NB4 (cell line): Measurements from ENCODE around the gene CDH23.

Source experiments
- CTCF ChIP-seq: IDR thresholded peaks from one replicate; pipeline ENCODE4 v1.5.1; 2012; ENCODE audit warnings: low read depth, low read length
- POLR2A ChIP-seq: IDR thresholded peaks from 2 replicates; pipeline ENCODE4 v1.6.1; 2011; ENCODE audit warnings: mild to moderate bottlenecking; ENCODE audit not compliant: insufficient read length; ENCODE audit errors: extremely low read depth
- TF ChIP-seq, protein P1 (sequence below): IDR thresholded peaks from 2 replicates; pipeline ENCODE4 v1.6.1; 2011; ENCODE audit warnings: low read depth, low read length

DNA sequence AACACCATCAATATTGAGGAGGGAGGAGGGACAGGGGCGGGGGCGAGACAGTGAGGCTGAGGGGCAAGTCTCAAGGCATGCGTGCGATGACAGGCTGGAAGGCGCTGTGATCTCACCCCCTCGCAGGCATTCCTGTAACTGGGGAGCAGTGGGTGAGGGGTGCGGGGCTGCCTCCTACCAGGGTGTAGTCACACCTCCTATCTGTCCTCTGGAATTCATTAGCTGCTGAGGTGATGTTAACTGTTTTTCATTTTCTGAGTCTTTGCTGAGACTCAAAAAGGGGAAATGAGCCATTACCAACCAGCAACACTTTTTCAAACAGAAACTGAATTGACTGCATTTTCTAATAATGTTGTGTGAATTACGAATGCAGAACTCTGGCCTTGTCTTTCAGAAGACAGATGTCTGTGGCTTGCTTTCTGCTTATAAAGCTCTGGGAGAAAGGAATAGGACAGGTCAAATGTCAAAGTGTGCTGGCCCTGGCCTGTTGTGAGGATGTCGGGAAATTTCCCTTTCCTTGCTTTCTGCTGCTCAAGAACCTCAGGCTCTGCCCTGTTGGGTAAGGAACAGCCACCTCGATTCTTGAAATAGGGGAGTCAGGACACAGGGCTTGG is 23.7 kb upstream of the CDH23 start:
- TF ChIP-seq, protein P1, sequence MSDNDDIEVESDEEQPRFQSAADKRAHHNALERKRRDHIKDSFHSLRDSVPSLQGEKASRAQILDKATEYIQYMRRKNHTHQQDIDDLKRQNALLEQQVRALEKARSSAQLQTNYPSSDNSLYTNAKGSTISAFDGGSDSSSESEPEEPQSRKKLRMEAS, result no peak
- TF ChIP-seq POLR2A (no peak), CTCF (no peak)
